Adrenal gland (tissue), 5 donors: ENCODE data around the gene TSHR.

Experiments
- POLR2A ChIP-seq, 2 donors: fragments of 450-650 bp; IDR thresholded peaks; one replicate each; pipeline ENCODE4 v1.6.1; 2017; ENCODE audit warnings: antibody characterized with exemption in 2 of 2, mild to moderate bottlenecking in 2 of 2, moderate library complexity in 1 of 2
- TF ChIP-seq, protein P1 (sequence below), 6 experiments: fragments of 450-650 bp in 4 of 6; fragments of 200-600 bp in 2 of 6; sonication (generic) in 1 of 6; IDR thresholded peaks; 1 replicate in 5 of 6; 2 replicates in 1 of 6; pipeline versions ENCODE4 v1.5.1 to v1.8.0; 2016 to 2021; ENCODE audit warnings: antibody characterized with exemption in 6 of 6, mild to moderate bottlenecking in 2 of 6, moderate library complexity in 1 of 6
- donor health status: DM: no; HTN: no; CAD: no.

DNA sequence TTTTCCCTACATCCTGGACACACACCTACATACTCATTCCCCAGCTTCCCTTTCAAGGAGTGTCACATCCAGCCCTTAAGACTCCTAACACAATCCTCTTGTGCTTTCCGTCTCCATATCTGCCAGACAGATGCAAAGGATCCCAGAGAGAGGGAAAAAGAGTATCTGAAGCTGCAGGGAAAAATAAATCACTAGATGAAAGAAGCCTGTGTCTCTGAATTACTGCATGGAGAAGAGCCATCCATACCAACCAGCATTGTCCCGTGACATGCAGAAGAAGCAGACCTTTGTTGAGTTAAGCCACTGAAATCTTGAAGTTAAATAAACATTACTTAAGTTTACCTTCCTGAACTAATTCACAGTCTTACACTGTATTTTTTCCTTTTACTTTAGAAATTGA, 210.7 kb downstream of the TSHR start:
- TF ChIP-seq, protein P1, sequence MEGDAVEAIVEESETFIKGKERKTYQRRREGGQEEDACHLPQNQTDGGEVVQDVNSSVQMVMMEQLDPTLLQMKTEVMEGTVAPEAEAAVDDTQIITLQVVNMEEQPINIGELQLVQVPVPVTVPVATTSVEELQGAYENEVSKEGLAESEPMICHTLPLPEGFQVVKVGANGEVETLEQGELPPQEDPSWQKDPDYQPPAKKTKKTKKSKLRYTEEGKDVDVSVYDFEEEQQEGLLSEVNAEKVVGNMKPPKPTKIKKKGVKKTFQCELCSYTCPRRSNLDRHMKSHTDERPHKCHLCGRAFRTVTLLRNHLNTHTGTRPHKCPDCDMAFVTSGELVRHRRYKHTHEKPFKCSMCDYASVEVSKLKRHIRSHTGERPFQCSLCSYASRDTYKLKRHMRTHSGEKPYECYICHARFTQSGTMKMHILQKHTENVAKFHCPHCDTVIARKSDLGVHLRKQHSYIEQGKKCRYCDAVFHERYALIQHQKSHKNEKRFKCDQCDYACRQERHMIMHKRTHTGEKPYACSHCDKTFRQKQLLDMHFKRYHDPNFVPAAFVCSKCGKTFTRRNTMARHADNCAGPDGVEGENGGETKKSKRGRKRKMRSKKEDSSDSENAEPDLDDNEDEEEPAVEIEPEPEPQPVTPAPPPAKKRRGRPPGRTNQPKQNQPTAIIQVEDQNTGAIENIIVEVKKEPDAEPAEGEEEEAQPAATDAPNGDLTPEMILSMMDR (IDR thresholded peaks at IDR 0.05): no peak
- no peak for TF ChIP-seq POLR2A (IDR thresholded peaks at IDR 0.05)
